ENCODE results near the gene KATNAL1. TPM values are rescaled to one million over a fixed set of nuclear protein-coding genes. Genes with fewer than 3 reads are reported as not detected.

Gene KATNAL1
- polyA plus RNA-seq, 1 donor = 13.2 TPM

DNA sequence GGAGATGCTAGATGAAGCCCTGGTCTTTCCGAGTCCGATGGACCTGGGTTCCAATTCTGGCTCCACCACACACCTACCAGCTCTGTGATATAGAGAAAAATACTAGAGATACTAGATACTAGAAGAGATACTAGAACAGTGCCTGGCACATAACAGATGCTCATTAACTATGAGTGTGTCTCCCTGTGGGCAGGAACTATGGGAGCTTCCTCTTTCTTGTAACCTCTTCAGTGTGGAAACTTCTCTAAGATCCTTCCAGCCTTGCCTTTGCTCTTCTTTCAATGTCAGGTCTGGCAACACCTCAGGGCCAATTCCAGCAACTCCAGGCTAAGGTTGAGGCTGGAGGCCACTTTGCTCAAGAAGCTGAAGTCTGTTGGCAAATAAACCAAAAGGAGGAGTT, 143.9 kb downstream of the KATNAL1 start:
- no peak for DNase-seq (ENCODE audit: low read depth)

DNA sequence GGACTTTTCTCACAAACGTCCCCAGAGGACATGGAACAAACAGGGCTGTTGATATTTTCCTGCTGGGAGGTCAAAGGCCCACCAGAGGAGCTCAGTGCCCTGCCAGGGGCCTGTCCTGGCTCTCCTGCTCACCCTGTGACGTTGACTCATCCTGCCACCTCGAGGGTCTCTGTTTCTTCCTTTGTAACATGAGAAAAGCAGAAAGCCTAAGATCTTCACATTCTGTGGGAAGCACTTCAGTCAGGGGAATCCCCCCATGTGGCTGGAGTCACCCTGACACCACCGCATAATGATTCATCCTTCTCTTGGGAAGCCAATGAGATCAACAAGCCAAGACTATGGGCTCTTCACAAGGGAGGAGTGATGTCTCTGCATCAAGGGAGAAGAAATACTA, 147.9 kb downstream of the KATNAL1 start:
- no peak for DNase-seq (ENCODE audit: low read depth)

DNA sequence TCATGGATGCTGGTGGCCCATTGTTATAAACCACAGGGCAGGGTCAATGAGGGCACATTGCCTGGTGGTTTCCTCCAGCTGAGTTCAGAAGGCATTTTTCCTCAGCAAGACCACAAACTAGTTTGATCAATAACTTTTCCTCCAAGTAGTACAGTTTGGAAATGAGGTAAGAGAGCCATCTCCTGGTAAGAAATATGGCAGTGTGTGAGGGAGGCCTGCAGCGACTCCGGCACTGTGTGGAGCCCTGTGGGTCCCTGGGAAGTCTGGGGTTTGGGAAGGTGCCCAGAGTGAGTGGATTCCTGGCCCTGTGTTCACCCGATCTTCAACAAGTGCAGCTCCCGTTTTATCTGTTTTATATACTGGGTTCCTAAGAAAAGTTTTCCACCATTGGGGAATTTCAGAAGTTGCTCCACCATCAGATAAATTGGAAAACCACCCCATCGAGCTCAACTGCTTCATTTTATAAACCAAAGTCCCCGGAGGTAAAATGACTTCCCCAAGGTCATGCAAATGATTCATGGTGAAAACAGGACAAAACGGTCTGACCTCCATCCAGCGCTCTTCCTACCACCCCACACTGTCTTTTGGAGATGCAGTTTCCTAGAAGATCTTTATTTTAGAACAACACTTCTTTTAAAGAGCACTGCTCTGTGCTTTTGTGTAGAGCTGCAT, 148.4 kb downstream of the KATNAL1 start:
- no peak for DNase-seq (ENCODE audit: low read depth)

DNA sequence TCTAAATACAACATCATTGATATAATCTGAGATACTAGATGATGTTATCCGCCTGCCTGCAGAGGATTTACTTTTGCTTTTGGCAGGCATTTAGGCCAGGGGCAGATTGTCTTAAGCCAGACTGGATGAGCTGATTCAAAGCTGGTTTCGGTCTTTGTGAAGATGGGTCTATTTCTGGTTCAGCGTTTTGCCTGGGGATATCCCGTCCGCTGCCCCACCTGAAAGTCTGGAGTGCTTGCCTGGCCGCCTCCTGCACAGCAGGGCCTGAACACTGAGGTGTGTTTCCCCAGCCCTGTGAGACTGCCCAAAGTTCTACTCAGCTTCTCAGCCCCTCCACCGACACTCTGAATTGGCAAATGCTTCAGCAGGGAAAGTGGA, 149.7 kb downstream of the KATNAL1 start:
- DNase-seq (ENCODE audit: low read depth) = no peak

DNA sequence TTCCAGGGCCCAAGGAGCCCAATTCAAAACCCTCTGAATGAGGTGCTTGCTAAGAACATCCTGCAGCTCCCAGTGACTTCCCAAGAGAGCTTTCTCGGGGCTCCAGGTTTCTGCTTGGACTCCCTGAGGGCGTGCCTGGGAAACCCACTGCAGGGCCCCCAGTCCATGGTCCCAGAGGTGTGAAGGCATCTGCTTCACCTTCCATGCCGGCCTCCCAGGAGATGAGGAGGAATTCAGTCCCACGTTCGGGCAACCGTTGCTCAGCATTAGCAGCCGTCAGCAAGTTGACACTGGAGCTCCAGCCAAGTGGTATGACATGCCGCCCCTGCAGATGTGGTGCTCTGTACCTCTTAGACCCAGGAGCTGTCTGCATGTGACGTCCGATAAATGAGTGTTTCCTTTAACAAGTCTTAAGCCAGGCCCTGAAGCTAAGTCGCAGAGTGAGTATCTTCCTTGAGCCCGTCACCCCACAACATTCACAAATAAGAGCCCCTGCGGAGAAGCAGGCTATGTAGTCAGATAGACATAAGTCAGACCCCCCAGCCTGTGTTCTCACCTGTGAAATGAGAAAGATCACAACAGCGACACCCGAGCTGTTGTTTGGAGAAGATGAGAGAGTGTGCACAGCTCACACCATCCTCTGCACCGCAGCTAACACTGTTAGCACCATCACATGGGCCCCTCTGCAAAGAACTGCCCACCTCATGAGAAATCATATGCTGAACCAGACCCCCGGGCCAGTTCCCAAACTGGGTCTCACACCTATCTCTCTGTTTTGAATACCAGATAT, 150.3 kb downstream of the KATNAL1 start:
- no peak for DNase-seq (ENCODE audit: low read depth)

DNA sequence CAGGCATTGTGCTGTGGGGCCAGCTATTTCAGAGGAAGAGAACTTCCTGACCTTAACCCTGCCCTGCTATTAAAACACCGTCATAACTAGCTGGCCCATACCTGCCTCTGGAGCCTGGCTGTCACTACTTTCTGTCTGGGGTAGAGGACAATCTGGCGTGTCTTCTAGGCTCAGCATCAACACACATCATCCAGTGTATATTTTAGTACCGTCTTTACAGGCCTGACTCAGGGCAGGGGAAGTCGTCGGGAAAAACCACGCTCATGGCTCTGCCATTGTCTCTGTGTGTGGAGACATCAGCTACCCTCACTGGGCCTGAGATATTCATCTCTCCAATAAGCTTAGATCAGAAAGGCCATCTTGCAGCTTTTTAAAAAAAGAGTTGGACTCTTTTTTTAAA, 151.1 kb downstream of the KATNAL1 start:
- no peak for DNase-seq (ENCODE audit: low read depth)

DNA sequence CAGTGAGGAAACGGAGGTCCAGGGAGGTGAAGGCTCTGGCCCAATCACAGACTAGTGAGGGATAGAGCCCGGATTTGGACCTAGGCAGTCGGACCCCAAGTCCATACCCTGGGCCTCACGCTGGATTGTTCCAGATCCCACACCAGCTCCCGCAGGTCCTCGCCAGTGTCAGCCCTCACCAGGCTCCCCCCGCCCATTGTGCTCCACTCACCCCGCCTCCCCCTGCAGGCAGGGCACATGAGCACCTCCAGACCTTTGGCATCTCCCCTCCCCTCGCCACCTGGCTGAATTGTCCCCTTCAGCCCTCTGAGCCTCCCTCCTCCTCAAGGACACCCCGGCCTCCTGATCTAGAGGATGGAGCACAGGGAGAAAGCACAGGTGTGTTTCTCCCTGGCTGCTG, 152.4 kb downstream of the KATNAL1 start:
- no peak for DNase-seq (ENCODE audit: low read depth)

DNA sequence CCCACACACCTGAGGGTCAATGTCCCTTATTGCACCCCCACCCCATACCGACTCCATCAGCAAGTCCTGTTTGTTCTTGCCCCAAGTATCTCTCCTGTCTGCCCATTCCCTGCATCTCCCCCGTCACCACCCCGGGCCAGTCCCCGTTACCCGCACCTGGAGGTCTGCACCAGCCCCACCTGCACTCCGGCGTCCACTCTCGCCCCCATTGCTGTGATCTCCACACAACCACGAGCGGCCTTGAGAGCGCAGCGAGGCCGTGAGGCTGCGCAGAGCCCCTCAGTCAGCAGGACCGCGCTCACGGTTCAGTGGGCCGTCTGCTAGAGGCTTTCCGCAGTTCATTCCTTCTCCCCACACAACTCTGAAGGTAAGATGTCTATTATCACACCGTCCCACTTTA, 152.8 kb downstream of the KATNAL1 start:
- DNase-seq (ENCODE audit: low read depth) = no peak

DNA sequence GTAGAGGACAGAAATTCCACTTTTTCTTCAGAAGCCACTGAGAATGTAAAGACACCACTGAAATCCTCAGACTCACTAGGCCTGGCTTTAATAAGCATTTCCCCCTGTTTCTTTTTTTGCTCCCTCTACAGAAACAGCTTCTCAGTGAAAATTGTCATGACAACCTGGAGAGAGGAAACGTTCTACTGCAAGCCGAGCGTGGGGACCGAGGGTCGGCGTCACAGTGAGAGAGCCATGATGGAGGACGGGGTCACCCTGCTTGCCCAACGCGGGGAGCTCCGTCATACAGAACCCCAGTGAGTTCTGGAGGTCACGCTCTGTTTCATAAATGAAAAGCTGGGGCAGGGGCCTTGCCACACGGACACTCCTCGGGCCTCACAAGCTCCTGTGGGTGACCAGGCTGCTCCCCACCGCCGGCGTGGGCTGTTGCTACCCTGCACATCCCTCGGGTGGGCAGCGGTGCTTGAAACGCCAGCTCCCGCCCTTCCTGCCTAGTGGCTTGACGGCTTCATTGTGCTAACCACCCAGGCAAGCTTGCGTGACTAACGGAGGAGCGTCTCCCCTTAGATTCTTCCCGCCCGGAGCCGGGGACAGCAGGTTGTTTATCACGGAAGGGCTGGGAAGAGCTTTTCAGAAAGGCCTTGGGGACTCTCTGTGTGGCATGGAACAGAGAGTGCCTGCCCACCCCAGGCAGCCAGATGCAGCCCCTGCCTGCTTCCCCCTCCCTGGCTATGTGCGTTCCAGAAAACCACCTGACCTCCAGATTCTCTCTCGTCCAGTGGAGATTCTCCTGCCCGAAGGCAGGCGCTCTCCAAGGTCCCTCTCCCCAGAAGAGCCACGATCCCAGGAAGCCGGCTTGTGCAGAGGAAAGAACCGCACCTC, 153.6 kb downstream of the KATNAL1 start:
- DNase-seq (ENCODE audit: low read depth) = no peak

Other genes with a start within 250 kb of the KATNAL1 start
- 0.52 TPM for gene UBE2L5, start 114.9 kb upstream of the KATNAL1 start, polyA plus RNA-seq (ENCODE audit: insufficient read length)
- gene HMGB1, start 158.4 kb upstream of the KATNAL1 start, polyA plus RNA-seq (ENCODE audit: insufficient read length) = 380 TPM